ENCODE measurements around the gene ABL2.
A peak's percentile ranks its signal among the peaks of the same experiment; 100 is the strongest.

ABL2 gene

DNA sequence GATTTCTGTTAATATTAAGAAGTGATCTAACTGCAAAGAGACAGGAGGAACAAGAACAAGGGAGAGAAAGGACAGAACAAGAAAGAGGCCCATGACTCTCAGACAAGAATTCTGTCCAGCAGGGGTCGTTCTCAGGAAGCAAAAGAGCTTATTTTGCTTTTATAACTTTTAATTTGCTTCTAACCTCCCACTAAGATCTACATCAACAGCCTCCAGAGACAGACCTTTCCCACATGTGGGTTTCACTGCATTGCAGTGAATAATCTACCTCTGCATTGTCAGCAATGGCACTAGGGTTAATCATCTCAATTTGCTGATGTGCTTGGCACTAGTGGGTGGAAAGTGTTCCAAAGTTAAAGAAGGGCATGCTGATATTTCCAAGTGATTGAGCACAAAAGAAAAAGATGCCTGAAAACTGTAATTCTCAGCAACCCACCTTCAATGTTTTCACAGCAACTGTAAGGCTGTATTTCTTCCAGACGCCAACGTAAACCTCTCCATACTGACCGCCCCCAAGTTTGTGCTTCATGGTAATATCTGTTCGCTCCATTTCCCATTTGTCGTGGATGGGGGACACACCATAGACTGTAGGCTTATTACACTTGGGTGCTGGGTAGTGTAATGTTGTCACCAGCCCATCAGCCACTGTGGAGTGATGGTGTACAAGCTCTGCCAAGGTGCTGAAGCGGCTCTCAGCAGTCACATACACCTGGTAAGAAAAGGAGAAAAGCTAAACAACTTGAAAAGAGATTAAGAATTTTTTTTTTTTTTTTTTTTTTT lies 108.1 kb downstream of the ABL2 start:
- TF ChIP-seq, protein P1, sequence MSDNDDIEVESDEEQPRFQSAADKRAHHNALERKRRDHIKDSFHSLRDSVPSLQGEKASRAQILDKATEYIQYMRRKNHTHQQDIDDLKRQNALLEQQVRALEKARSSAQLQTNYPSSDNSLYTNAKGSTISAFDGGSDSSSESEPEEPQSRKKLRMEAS (IDR thresholded peaks at IDR 0.05; ENCODE audit: low read depth, low read length) = no peak
- TF ChIP-seq POLR2A (IDR thresholded peaks at IDR 0.05; ENCODE audit: extremely low read depth, insufficient read length) (no peak), MYC (IDR thresholded peaks at IDR 0.05; ENCODE audit: low read depth, low read length) (no peak)
- TF ChIP-seq, protein P2, sequence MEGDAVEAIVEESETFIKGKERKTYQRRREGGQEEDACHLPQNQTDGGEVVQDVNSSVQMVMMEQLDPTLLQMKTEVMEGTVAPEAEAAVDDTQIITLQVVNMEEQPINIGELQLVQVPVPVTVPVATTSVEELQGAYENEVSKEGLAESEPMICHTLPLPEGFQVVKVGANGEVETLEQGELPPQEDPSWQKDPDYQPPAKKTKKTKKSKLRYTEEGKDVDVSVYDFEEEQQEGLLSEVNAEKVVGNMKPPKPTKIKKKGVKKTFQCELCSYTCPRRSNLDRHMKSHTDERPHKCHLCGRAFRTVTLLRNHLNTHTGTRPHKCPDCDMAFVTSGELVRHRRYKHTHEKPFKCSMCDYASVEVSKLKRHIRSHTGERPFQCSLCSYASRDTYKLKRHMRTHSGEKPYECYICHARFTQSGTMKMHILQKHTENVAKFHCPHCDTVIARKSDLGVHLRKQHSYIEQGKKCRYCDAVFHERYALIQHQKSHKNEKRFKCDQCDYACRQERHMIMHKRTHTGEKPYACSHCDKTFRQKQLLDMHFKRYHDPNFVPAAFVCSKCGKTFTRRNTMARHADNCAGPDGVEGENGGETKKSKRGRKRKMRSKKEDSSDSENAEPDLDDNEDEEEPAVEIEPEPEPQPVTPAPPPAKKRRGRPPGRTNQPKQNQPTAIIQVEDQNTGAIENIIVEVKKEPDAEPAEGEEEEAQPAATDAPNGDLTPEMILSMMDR (IDR thresholded peaks at IDR 0.05; ENCODE audit: low read depth, low read length) = peak; percentile 41
- peak; percentile 62 for DNase-seq (ENCODE audit: low read depth)
- H3K4me3 ChIP-seq (ENCODE audit: low read depth, low read length) = no peak overlapping the region

GRCh38 chr1:179120736-179121135 lies 108.7 kb downstream of the ABL2 start:
- DNase-seq (ENCODE audit: low read depth) = no peak
- no peak overlapping the region for H3K4me3 ChIP-seq (ENCODE audit: low read depth, low read length)
- TF ChIP-seq POLR2A (IDR thresholded peaks at IDR 0.05; ENCODE audit: extremely low read depth, insufficient read length) = no peak
- no peak for TF ChIP-seq MYC (IDR thresholded peaks at IDR 0.05; ENCODE audit: low read depth, low read length)
- TF ChIP-seq, protein P1 (IDR thresholded peaks at IDR 0.05; ENCODE audit: low read depth, low read length) = no peak
- TF ChIP-seq, protein P2 (IDR thresholded peaks at IDR 0.05; ENCODE audit: low read depth, low read length) = no peak

GRCh38 chr1:179119513-179119912 lies 110.0 kb downstream of the ABL2 start:
- TF ChIP-seq, protein P1 (IDR thresholded peaks at IDR 0.05; ENCODE audit: low read depth, low read length) = no peak
- TF ChIP-seq, protein P2 (IDR thresholded peaks at IDR 0.05; ENCODE audit: low read depth, low read length) = no peak
- TF ChIP-seq POLR2A (IDR thresholded peaks at IDR 0.05; ENCODE audit: extremely low read depth, insufficient read length) = no peak
- no peak for TF ChIP-seq MYC (IDR thresholded peaks at IDR 0.05; ENCODE audit: low read depth, low read length)

DNA sequence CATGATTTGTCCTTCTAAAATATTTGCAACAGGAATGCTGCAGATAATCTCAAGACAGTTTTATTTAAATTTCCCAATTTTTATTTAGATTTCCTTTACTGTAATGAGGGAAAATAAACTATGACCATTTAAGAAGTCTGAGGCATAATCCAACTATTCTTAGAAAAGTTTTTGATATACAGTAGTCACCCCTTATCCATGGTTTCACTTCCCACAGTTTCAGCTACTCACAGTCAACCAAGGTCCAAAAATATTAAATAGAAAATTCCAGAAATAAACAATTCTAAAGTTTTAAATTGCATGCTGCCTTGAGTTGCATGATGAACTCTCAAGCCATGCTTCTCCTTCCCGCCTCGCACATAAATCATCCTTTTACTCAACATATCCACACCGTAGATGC lies 114.3 kb downstream of the ABL2 start:
- H3K4me3 ChIP-seq (ENCODE audit: low read depth, low read length) = no peak overlapping the region
- DNase-seq (ENCODE audit: low read depth) = no peak

More at GRCh38 chr1:179119513-179119912, 110.0 kb downstream of the ABL2 start:
- H3K4me3 ChIP-seq (ENCODE audit: low read depth, low read length) = no peak overlapping the region
- DNase-seq (ENCODE audit: low read depth) = no peak

DNA sequence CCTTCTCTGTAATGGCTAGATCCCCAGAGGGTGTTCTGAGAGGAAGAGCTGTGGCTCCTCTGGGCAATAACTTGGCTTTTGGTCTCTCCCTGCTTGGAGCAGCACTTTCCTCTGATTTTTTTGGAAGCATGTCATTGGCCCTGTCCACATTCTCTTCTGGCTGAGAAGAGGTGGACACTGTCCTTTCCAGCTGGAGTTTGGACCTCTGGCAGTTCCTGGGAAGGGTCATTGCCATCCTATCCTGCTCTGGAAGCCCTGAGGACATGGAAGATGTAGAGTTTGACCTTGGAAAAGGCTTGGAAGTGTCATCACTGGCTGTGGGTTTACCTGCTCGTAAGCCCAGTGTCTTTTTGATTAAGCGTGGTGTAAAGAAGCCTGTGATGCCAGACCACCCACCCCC lies 120.8 kb downstream of the ABL2 start:
- TF ChIP-seq, protein P2 (IDR thresholded peaks at IDR 0.05; ENCODE audit: low read depth, low read length) = no peak
- TF ChIP-seq, protein P1 (IDR thresholded peaks at IDR 0.05; ENCODE audit: low read depth, low read length) = no peak
- TF ChIP-seq POLR2A (IDR thresholded peaks at IDR 0.05; ENCODE audit: extremely low read depth, insufficient read length) (no peak), MYC (IDR thresholded peaks at IDR 0.05; ENCODE audit: low read depth, low read length) (no peak)
- no peak overlapping the region for H3K4me3 ChIP-seq (ENCODE audit: low read depth, low read length)
- no peak for DNase-seq (ENCODE audit: low read depth)

More for the DNA sequence above, 114.3 kb downstream of the ABL2 start:
- TF ChIP-seq, protein P1 (IDR thresholded peaks at IDR 0.05; ENCODE audit: low read depth, low read length) = no peak
- TF ChIP-seq POLR2A (IDR thresholded peaks at IDR 0.05; ENCODE audit: extremely low read depth, insufficient read length) = no peak
- TF ChIP-seq, protein P2 (IDR thresholded peaks at IDR 0.05; ENCODE audit: low read depth, low read length) = no peak
- TF ChIP-seq MYC (IDR thresholded peaks at IDR 0.05; ENCODE audit: low read depth, low read length) = no peak
